Epithelial cell of proximal tubule (primary cell): ENCODE measurements around the gene FNDC3B. TPM values are rescaled to one million over a fixed set of nuclear protein-coding genes. Genes with fewer than 3 reads are reported as not detected.

Source experiments
- DNase-seq: peaks from one replicate; pipeline ENCODE4 v3.0.0-alpha.2; 2011; ENCODE audit warnings: low read depth
- H3K4me3 ChIP-seq: 2 replicates; pipeline ENCODE4 v1.5.1; 2011; ENCODE audit warnings: low read depth, mild to moderate bottlenecking, low read length
- total RNA-seq: library from RNA; depleted of rRNA; stranded (reverse); fragments of >200 nt; gene quantifications from 2 replicates; pipeline ENCODE4 v1.2.3, GENCODE V29; 2015
- TF ChIP-seq, protein P1 (sequence below): conservative IDR thresholded peaks from 2 replicates; pipeline ENCODE4 v1.5.1; 2012; ENCODE audit warnings: low read depth, mild to moderate bottlenecking, low read length

FNDC3B gene
- total RNA-seq, 1 donor from 2014 or later: 37.3 TPM

DNA sequence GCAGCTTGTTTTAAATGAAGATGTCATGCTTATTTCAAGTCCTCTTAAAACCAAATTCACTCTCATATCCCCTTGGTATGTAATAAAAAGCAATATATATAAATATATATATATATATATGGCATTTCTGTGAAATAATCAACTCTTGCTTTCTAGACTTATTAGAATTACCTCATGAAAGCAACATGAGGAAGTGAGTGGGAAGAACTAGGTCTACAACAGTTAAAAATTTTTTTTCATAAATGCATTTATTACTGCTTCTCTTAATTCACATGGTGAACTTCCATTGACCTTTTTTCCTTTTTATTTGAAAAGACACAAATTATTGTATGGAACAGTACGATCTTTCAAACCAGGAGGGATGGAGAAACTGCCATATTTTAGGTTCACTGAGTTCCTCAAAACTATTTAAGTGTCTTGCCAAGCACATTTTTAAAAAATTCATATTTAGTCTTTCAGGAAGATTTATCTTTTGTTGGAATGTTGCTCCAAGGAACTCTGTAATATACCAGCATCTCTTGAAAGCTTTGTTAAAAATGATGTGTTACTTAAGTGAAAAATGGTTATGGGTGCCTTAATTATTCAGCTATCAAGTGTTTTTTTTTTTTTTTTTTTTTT lies 223.7 kb downstream of the FNDC3B start:
- DNase-seq: no peak

DNA sequence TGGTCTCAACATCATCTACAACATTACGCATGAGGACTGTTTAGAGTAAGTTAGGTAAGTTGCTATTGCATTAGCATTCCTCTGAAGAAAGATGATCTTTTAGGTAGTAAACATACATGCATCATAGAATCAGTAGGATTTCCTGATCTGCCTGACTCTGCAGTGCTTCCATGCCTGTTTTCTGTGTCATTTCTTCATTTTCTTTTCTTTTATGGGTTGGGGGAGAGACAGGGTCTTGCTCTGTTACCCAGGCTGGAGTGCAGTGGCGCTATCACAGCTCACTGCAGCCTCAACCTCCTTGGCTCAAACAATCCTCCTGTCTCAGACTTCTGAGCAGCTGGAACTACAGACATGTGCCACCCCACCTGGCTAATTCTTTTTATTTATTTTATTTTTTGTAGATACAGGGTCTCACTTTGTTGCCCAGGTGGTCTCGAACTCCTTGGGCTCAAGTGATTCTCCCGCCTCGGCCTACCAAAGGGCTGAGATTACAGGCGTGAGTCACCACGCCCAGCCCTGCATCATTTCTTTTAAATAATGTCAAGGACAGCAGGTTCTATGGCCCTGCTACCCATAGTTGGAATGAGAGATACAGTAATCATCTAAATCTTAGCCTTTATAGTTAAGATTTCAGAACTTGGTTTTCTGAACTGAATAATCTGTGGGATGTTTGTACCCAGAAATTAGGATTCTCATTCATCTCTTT lies 224.6 kb downstream of the FNDC3B start:
- TF ChIP-seq, protein P1, sequence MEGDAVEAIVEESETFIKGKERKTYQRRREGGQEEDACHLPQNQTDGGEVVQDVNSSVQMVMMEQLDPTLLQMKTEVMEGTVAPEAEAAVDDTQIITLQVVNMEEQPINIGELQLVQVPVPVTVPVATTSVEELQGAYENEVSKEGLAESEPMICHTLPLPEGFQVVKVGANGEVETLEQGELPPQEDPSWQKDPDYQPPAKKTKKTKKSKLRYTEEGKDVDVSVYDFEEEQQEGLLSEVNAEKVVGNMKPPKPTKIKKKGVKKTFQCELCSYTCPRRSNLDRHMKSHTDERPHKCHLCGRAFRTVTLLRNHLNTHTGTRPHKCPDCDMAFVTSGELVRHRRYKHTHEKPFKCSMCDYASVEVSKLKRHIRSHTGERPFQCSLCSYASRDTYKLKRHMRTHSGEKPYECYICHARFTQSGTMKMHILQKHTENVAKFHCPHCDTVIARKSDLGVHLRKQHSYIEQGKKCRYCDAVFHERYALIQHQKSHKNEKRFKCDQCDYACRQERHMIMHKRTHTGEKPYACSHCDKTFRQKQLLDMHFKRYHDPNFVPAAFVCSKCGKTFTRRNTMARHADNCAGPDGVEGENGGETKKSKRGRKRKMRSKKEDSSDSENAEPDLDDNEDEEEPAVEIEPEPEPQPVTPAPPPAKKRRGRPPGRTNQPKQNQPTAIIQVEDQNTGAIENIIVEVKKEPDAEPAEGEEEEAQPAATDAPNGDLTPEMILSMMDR: no peak

More for the DNA sequence above, 223.7 kb downstream of the FNDC3B start:
- TF ChIP-seq, protein P1: no peak
- H3K4me3 ChIP-seq: no peak overlapping the region

DNA sequence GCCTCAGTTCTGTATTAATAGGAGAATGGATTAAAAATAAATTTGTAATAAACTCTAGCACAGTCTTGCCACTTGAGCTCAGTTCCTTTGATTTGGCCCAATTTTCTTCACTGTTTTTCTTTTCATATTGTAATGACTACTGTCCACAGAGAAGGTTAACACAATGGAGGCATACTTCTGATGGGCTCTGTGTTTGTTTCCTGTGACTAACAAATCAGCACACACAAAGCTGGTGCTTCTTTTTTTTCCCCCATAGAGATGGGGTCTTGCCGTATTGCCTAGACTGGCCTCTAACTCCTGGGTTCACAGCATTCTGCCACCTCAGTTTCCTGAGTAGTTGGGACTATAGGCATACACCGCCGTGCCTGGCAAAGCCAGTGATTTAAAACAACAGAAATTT lies 226.7 kb downstream of the FNDC3B start:
- DNase-seq: no peak
- TF ChIP-seq, protein P1: no peak
- no peak overlapping the region for H3K4me3 ChIP-seq

More for the DNA sequence above, 224.6 kb downstream of the FNDC3B start:
- no peak for DNase-seq
- no peak overlapping the region for H3K4me3 ChIP-seq

DNA sequence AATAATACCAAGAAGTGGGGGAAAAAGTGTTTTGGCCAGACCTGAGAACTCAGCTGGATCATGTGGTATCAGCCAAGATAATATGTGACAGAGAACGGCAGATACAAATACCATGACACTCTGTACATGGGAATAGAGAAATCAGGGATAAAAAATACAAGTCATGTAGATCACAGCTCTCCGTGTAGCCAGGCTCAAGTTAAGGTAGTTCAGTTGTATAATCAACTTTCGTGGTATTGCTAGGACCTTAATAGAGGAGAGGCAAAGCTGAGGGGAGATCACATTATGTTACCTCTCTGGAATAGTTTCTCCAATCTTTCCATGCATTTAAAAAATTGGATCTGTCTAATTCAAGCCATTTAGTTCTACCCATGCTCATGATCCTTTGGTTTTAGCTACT lies 229.0 kb downstream of the FNDC3B start:
- H3K4me3 ChIP-seq: no peak overlapping the region
- TF ChIP-seq, protein P1: no peak
- no peak for DNase-seq

GRCh38 chr3:172268868-172269267 lies 229.5 kb downstream of the FNDC3B start:
- DNase-seq: no peak
- TF ChIP-seq, protein P1: no peak
- H3K4me3 ChIP-seq: no peak overlapping the region

GRCh38 chr3:172270557-172271166 lies 231.3 kb downstream of the FNDC3B start:
- TF ChIP-seq, protein P1: no peak
- no peak for DNase-seq
- H3K4me3 ChIP-seq: no peak overlapping the region
